ENCODE measurements around the gene SLC26A9.
A peak's percentile ranks its signal among the peaks of the same experiment; 100 is the strongest.

SLC26A9 gene

DNA sequence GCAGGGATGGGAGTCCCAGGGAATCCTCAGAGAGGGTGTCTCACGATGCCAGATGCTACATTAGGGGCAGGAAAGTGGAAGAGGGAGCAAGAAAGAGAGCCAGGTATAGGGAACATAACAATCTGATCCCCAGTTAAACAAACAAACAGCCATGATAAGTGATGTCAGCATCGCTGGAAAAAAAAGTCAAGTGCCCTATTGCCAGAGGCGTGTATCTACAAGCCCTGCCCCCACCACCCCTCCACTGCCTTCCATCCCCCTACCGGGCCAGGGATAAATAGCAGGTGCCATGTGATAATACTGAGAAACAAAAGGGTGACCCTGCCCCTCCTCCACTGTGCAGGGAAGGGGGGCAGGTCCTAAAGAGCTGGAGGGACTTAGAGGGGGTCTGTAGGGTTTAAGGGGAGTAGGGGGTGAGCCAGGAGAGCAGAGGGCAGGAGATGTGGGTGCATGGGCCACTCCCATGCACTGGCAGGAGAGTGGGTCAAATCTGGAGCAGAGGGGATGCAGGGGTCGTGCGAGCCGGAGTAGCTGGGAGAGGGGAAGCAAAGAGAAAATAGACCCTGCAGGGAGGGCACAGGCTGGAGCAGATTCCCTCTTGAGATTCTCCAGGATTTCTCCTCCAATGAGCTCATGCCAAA lies 3.4 kb downstream of the SLC26A9 start:
- H3K4me3 ChIP-seq (replicated peaks; ENCODE audit: low read depth, low read length): no peak overlapping the region
- no peak for DNase-seq (ENCODE audit: low read depth)
- TF ChIP-seq, protein P1, sequence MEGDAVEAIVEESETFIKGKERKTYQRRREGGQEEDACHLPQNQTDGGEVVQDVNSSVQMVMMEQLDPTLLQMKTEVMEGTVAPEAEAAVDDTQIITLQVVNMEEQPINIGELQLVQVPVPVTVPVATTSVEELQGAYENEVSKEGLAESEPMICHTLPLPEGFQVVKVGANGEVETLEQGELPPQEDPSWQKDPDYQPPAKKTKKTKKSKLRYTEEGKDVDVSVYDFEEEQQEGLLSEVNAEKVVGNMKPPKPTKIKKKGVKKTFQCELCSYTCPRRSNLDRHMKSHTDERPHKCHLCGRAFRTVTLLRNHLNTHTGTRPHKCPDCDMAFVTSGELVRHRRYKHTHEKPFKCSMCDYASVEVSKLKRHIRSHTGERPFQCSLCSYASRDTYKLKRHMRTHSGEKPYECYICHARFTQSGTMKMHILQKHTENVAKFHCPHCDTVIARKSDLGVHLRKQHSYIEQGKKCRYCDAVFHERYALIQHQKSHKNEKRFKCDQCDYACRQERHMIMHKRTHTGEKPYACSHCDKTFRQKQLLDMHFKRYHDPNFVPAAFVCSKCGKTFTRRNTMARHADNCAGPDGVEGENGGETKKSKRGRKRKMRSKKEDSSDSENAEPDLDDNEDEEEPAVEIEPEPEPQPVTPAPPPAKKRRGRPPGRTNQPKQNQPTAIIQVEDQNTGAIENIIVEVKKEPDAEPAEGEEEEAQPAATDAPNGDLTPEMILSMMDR (IDR thresholded peaks at IDR 0.05; ENCODE audit: low read length, missing control alignments): no peak

DNA sequence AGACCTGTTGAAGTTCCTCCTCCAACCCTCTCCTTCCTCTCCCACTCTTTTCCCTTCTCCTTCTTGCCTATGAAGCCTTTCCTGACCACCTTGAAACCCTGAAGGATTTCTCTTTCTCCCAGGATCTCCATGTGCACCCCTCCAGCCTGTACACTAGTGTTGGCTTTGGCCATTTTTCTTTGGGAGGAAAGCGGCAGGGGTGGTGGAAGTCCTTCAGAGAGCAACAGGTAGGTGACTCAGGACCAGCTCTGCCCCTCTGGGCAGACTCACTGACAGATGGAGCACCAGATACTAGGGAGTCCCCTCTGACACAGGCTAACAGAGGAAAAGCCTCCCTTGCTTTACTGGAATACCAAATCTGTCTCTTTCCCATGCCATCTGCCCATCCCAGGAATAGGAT lies 4.6 kb downstream of the SLC26A9 start:
- no peak for DNase-seq (ENCODE audit: low read depth)
- TF ChIP-seq, protein P1 (IDR thresholded peaks at IDR 0.05; ENCODE audit: low read length, missing control alignments): no peak
- H3K4me3 ChIP-seq (replicated peaks; ENCODE audit: low read depth, low read length): no peak overlapping the region

DNA sequence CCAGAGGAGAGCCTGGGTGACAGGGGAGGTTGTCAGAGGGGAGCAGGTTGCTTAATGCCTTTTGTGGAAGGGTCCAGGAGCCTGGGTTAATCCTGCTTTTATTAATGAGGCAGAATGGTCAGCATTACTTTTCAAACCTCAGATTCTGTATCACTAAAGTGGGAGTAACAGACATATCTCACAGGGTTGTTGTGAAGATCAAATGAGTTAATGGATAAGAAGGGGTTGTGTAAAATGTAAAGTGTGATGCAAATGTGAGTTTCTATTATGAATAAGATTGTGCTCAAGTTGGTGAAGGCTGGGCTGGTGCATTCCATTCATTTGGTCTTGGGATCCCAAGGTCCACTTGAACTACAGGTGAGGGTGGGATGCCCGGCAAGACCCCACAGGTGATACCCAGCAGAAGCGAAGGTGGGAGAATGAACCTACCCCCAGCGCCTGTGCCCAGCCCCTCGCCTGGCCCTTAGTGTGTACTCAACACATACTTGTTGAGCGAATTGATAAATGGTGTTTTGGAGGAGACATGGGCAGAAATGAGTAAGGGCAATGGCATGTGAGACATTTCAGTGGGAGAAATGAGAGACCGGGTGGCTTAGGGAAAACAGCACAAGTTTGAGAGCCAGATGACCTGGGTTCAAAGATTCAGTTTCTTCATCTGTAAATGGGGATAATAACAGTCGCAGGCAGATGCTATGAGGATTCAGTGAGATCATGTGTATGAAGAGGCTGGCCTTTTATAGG lies 6.2 kb downstream of the SLC26A9 start:
- TF ChIP-seq, protein P1 (IDR thresholded peaks at IDR 0.05; ENCODE audit: low read length, missing control alignments): no peak

DNA sequence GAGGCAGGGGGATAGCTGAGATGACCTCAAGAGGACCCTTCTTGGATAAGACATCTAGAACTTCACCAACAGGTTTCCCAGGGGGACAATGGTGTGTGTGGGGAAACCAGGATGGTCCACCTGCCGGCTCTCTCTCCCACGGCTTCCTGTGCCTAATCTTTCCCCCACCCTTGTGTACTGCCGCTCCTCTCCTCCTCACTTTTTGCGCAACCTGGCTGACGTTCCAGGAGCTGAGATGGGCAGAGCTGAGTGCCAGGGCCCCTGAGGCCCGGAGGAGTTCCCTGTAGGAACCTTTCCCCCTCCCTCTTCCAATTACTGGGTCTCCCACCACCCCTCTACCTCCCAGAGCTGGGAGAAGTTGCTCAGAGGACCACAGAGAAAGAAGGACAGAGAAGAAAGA lies 6.9 kb downstream of the SLC26A9 start:
- no peak overlapping the region for H3K4me3 ChIP-seq (replicated peaks; ENCODE audit: low read depth, low read length)
- TF ChIP-seq, protein P1 (IDR thresholded peaks at IDR 0.05; ENCODE audit: low read length, missing control alignments): no peak
- peak; percentile 39 for DNase-seq (ENCODE audit: low read depth)

More for the DNA sequence above, 6.2 kb downstream of the SLC26A9 start:
- DNase-seq (ENCODE audit: low read depth): peak; percentile 71
- no peak overlapping the region for H3K4me3 ChIP-seq (replicated peaks; ENCODE audit: low read depth, low read length)

DNA sequence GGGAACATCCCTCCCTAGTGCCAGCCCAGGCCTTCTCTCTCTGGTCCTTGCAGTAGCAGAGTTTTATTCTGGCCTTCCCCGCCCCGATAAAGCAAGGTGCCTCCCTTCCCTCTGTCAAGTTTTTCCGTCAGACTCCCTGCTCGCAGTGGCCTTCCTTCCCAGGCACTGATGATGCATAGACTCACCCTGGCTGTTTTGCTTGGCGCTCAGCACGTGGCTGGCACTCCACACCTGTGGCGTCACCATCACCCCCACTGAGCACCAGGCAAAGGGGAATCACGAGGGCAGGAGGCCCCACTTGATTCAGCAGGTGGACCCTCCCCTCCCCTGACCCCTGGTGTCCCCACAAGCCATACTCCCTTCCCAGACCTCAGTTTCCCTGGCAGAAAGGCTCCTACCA lies 7.4 kb downstream of the SLC26A9 start:
- DNase-seq (ENCODE audit: low read depth): no peak
- TF ChIP-seq, protein P1 (IDR thresholded peaks at IDR 0.05; ENCODE audit: low read length, missing control alignments): no peak
- no peak overlapping the region for H3K4me3 ChIP-seq (replicated peaks; ENCODE audit: low read depth, low read length)

DNA sequence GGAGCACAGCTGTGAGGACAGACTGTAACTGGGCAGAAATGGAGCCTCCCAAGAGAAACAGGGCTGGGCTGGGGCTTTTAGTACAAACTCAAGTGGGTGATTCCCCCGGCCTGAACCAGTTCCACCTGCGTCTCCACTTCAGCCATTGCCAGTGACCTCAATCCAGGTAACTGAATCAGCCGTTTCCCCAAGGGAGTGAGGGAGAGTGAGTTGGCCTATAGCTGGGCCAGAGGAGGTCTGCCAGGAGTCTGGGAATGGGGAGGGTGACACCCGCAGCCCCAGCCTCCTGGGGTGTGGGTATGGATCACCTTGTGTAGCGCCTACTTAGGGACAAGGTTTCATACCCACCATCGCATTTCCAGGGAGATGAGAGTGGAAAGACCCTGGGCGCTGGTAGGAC lies 8.5 kb downstream of the SLC26A9 start:
- H3K4me3 ChIP-seq (replicated peaks; ENCODE audit: low read depth, low read length): no peak overlapping the region
- DNase-seq (ENCODE audit: low read depth): no peak
- TF ChIP-seq, protein P1 (IDR thresholded peaks at IDR 0.05; ENCODE audit: low read length, missing control alignments): no peak
